ENCODE results near the gene CRYBB3. TPM values are rescaled to one million over a fixed set of nuclear protein-coding genes. Genes with fewer than 3 reads are reported as not detected.
"Not testable (repeated sequence)": the region's sequence is repeated elsewhere in the genome, so short reads cannot be mapped to it uniquely, and the experiment has no call there.

Gene CRYBB3
- total and polyA plus RNA-seq, 9 of the 15 experiments (the other 6 are each of a cell fraction or from before 2014, with no cell fraction given) = not detected

DNA sequence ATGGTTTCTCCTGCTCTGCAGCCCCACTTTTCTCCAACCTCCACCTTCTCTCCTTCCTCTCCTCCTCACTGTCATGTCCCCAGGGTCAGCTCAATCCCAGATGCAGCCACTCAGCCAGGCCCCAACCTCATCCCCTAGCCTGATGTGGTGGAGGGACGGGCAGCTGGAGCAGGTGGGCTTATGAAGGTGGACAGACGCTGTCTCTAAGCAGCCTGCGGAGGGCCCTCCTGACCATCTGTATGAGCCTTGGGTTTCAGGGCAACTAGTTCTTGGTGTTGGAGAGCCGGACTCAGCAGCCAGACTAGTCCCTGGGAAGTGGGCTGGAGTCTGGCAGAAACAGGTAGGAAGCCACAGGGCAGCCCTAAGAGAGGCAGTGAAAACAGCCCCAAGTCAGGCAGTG lies 37.8 kb downstream of the CRYBB3 start:
- H3K4me3 ChIP-seq = no peak overlapping the region
- no peak for ATAC-seq
- no peak overlapping the region for H3K27ac ChIP-seq (ENCODE audit: extremely low read depth, low read depth, low read length)
- H3K36me3 ChIP-seq (ENCODE audit: control insufficient read depth, insufficient read depth, low read length) = no peaks in the 10 kb centered on the region
- BruUV-seq (replicated peaks) = no TSS peak
- FAIRE-seq = no peak
- H3K9ac ChIP-seq (ENCODE audit: insufficient read depth in 1 of 2, low read depth in 2 of 2, low read length in 2 of 2) = no peak overlapping the region
- H3K4me1 ChIP-seq (replicated peaks in 1 of 2; ENCODE audit: control insufficient read depth in 2 of 2, insufficient read depth in 2 of 2, low read length in 2 of 2) = peaks cover 0 to 5% of the 10 kb centered on the region in 2 experiments; a peak in 1 of 5 replicates
- ChIA-PET POLR2A (no interaction called here), CTCF (ENCODE audit: low intra/inter-chr PET ratio) (no interaction called here)
- intact Hi-C loops (cut with micrococcal nuclease) = loop anchor here (5.0 to 10.0 kb wide), 2 partner anchors 95 to 467 kb away; no protein-coding TSS in a partner anchor
- no peaks in the 10 kb centered on the region for H3K9me1 ChIP-seq (ENCODE audit: control insufficient read depth, insufficient read depth, low read length)
- H3K9me3 ChIP-seq (replicated peaks; ENCODE audit: control insufficient read depth, insufficient read depth, low read depth, low read length) = no peaks in the 10 kb centered on the region
- no peaks in the 10 kb centered on the region for H3K79me2 ChIP-seq (ENCODE audit: control insufficient read depth, insufficient read depth, low read length)
- TF ChIP-seq MECOM (CRISPR knock-in tag; IDR thresholded peaks at IDR 0.05) (no peak), ZSCAN29 (IDR thresholded peaks at IDR 0.05) (no peak), ZNF766 (CRISPR knock-in tag; conservative IDR thresholded peaks at IDR 0.05) (no peak), SUPT5H (IDR thresholded peaks at IDR 0.05) (no peak), TCF7L2 (IDR thresholded peaks at IDR 0.05; ENCODE audit: low read depth, low read length) (no peak), EP400 (IDR thresholded peaks at IDR 0.05) (no peak), NFRKB (IDR thresholded peaks at IDR 0.05; ENCODE audit: low read depth) (no peak), CCAR2 (IDR thresholded peaks at IDR 0.05; ENCODE audit: low read depth, low read length) (no peak), BDP1 (IDR thresholded peaks at IDR 0.05; ENCODE audit: insufficient read depth, insufficient read length) (no peak), ZNF780A (CRISPR knock-in tag; IDR thresholded peaks at IDR 0.05) (no peak), ZFP30 (CRISPR knock-in tag; IDR thresholded peaks at IDR 0.05; ENCODE audit: borderline replicate concordance) (no peak)
- TF ChIP-seq, protein P1, sequence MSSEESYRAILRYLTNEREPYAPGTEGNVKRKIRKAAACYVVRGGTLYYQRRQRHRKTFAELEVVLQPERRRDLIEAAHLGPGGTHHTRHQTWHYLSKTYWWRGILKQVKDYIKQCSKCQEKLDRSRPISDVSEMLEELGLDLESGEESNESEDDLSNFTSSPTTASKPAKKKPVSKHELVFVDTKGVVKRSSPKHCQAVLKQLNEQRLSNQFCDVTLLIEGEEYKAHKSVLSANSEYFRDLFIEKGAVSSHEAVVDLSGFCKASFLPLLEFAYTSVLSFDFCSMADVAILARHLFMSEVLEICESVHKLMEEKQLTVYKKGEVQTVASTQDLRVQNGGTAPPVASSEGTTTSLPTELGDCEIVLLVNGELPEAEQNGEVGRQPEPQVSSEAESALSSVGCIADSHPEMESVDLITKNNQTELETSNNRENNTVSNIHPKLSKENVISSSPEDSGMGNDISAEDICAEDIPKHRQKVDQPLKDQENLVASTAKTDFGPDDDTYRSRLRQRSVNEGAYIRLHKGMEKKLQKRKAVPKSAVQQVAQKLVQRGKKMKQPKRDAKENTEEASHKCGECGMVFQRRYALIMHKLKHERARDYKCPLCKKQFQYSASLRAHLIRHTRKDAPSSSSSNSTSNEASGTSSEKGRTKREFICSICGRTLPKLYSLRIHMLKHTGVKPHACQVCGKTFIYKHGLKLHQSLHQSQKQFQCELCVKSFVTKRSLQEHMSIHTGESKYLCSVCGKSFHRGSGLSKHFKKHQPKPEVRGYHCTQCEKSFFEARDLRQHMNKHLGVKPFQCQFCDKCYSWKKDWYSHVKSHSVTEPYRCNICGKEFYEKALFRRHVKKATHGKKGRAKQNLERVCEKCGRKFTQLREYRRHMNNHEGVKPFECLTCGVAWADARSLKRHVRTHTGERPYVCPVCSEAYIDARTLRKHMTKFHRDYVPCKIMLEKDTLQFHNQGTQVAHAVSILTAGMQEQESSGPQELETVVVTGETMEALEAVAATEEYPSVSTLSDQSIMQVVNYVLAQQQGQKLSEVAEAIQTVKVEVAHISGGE (CRISPR knock-in tag; IDR thresholded peaks at IDR 0.05) = no peak
- H4K20me1 ChIP-seq (replicated peaks; ENCODE audit: control insufficient read depth, insufficient read depth, low read length) = no peaks in the 10 kb centered on the region
- DNase-seq (ENCODE audit: extremely low read depth in 1 of 4, low spot score in 3 of 4) = no peak
- WGBS (ENCODE audit: insufficient coverage, low coverage, missing lambda C conversion rate) = 6% methylated on average over 2 of the region's 4 CpGs
- H3K4me2 ChIP-seq (ENCODE audit: insufficient read depth, low read length) = no peak overlapping the region
- H3K27me3 ChIP-seq (ENCODE audit: control insufficient read depth in 2 of 2, insufficient read depth in 2 of 2, low read length in 2 of 2) = no peaks in the 10 kb centered on the region
- no peak overlapping the region for H2AFZ ChIP-seq (ENCODE audit: low read depth, low read length)
- in situ Hi-C loops (cut with MboI) = loop anchor here (10.0 kb wide), 1 partner anchor 97 kb away; no protein-coding TSS in a partner anchor

DNA sequence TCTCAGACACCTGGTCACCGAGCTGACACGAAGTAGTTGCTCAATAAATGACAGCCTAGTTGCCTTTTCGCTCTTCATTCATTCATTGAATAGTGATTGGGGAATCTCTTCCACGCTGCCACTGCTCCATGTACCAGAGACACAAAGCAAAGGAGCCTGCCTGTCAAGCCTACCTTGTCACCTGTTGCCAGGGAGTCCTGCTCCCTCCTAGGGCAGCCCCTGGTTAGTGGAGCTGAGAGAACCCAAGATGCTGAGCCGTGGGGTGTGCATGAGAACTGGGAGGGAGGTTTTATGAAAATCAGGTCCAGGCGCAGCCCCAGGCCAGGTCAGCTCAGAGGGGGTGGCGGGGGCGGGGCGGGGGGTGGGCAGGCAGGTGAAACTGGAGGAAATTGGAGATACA lies 38.4 kb downstream of the CRYBB3 start:
- no CpG with 5 or more reads among the region's 9 CpGs for WGBS (ENCODE audit: insufficient coverage, low coverage, missing lambda C conversion rate)

More for the DNA sequence above, 38.4 kb downstream of the CRYBB3 start:
- FAIRE-seq; H3K79me2 ChIP-seq (ENCODE audit: control insufficient read depth, insufficient read depth, low read length); H4K20me1 ChIP-seq (replicated peaks; ENCODE audit: control insufficient read depth, insufficient read depth, low read length); H3K9me1 ChIP-seq (ENCODE audit: control insufficient read depth, insufficient read depth, low read length); H2AFZ ChIP-seq (ENCODE audit: low read depth, low read length); H3K27ac ChIP-seq (ENCODE audit: extremely low read depth, low read depth, low read length); H3K4me3 ChIP-seq; CTCF ChIA-PET (ENCODE audit: low intra/inter-chr PET ratio); H3K9ac ChIP-seq (ENCODE audit: insufficient read depth in 1 of 2, low read depth in 2 of 2, low read length in 2 of 2); POLR2A ChIA-PET; H3K27me3 ChIP-seq (ENCODE audit: control insufficient read depth in 2 of 2, insufficient read depth in 2 of 2, low read length in 2 of 2); ATAC-seq; BruUV-seq (replicated peaks); H3K9me3 ChIP-seq (replicated peaks; ENCODE audit: control insufficient read depth, insufficient read depth, low read depth, low read length); DNase-seq (ENCODE audit: extremely low read depth in 1 of 4, low spot score in 3 of 4); H3K4me1 ChIP-seq (replicated peaks in 1 of 2; ENCODE audit: control insufficient read depth in 2 of 2, insufficient read depth in 2 of 2, low read length in 2 of 2); H3K36me3 ChIP-seq (ENCODE audit: control insufficient read depth, insufficient read depth, low read length); H3K4me2 ChIP-seq (ENCODE audit: insufficient read depth, low read length): not testable (repeated sequence)
- in situ Hi-C loops (cut with MboI) (loop anchor here (10.0 kb wide), 1 partner anchor 97 kb away; no protein-coding TSS in a partner anchor), intact Hi-C loops (cut with micrococcal nuclease) (loop anchor here (5.0 to 10.0 kb wide), 2 partner anchors 94 to 467 kb away; no protein-coding TSS in a partner anchor)

Data from K562 (cell line).